ENCODE measurements around the gene SAPCD1.

Gene SAPCD1

GRCh38 chr6:31722173-31722572 is 40.3 kb upstream of the SAPCD1 start:
- Histone ChIP-seq H3K36me3 (ENCODE audit: control insufficient read depth, insufficient read depth, low read length) (peaks cover 16% of the 10 kb centered on the region), H3K4me1 (ENCODE audit: control insufficient read depth, insufficient read depth, low read length) (no peaks in the 10 kb centered on the region), H3K27ac (ENCODE audit: insufficient read depth, low read depth, low read length, poor library complexity, severe bottlenecking) (no peak overlapping the region), H3K27me3 (ENCODE audit: control insufficient read depth, insufficient read depth, low read length, poor library complexity, severe bottlenecking) (peaks cover 9% of the 10 kb centered on the region), H3K4me3 (ENCODE audit: insufficient read depth, low read depth, low read length) (no peak overlapping the region), H3K9me3 (ENCODE audit: control insufficient read depth, low read length) (no peaks in the 10 kb centered on the region)
- 93 to 94% methylated on average over 3 of the region's 3 CpGs for WGBS, 2 experiments

GRCh38 chr6:31723245-31723979 is 39.0 kb upstream of the SAPCD1 start, which contains the start of gene MPIG6B:
Gene MPIG6B, plus strand, starts transcription at chr6:31723373. Its CDS starts 11 bp downstream, at chr6:31723384.
- H3K9me3 ChIP-seq (ENCODE audit: control insufficient read depth, low read length), result no peaks in the 10 kb centered on the region
- peaks cover 25% of the 10 kb centered on the region for H3K36me3 ChIP-seq (ENCODE audit: control insufficient read depth, insufficient read depth, low read length)
- no peaks in the 10 kb centered on the region for H3K4me1 ChIP-seq (ENCODE audit: control insufficient read depth, insufficient read depth, low read length)
- peaks cover 3% of the 10 kb centered on the region for H3K27me3 ChIP-seq (ENCODE audit: control insufficient read depth, insufficient read depth, low read length, poor library complexity, severe bottlenecking)
- no peak within 1 kb of the TSS for H3K4me3 ChIP-seq (ENCODE audit: insufficient read depth, low read depth, low read length)
- H3K27ac ChIP-seq (ENCODE audit: insufficient read depth, low read depth, low read length, poor library complexity, severe bottlenecking), result no peak within 1 kb of the TSS
- 92 to 93% methylated on average over 46 of the region's 46 CpGs for WGBS, 2 experiments

- no peaks in the 10 kb centered on the region for H3K4me1 ChIP-seq (ENCODE audit: control insufficient read depth, insufficient read depth, low read length)
- WGBS, 2 experiments, result 93 to 95% methylated on average over 25 of the region's 25 CpGs
- no peak overlapping the region for H3K27ac ChIP-seq (ENCODE audit: insufficient read depth, low read depth, low read length, poor library complexity, severe bottlenecking)
- H3K27me3 ChIP-seq (ENCODE audit: control insufficient read depth, insufficient read depth, low read length, poor library complexity, severe bottlenecking), result peaks cover 3% of the 10 kb centered on the region
- peaks cover 25% of the 10 kb centered on the region for H3K36me3 ChIP-seq (ENCODE audit: control insufficient read depth, insufficient read depth, low read length)
- H3K9me3 ChIP-seq (ENCODE audit: control insufficient read depth, low read length), result no peaks in the 10 kb centered on the region
- no peak overlapping the region for H3K4me3 ChIP-seq (ENCODE audit: insufficient read depth, low read depth, low read length)
Observed at GRCh38 chr6:31723980-31724691, 38.3 kb upstream of the SAPCD1 start.

GRCh38 chr6:31725502-31726350 is 36.7 kb upstream of the SAPCD1 start:
- peaks cover 3% of the 10 kb centered on the region for H3K27me3 ChIP-seq (ENCODE audit: control insufficient read depth, insufficient read depth, low read length, poor library complexity, severe bottlenecking)
- H3K4me3 ChIP-seq (ENCODE audit: insufficient read depth, low read depth, low read length), result no peak overlapping the region
- peaks cover 25% of the 10 kb centered on the region for H3K36me3 ChIP-seq (ENCODE audit: control insufficient read depth, insufficient read depth, low read length)
- 92 to 95% methylated on average over 12 of the region's 12 CpGs for WGBS, 2 experiments
- no peaks in the 10 kb centered on the region for H3K9me3 ChIP-seq (ENCODE audit: control insufficient read depth, low read length)
- no peak overlapping the region for H3K27ac ChIP-seq (ENCODE audit: insufficient read depth, low read depth, low read length, poor library complexity, severe bottlenecking)
- no peaks in the 10 kb centered on the region for H3K4me1 ChIP-seq (ENCODE audit: control insufficient read depth, insufficient read depth, low read length)

- H3K27me3 ChIP-seq (ENCODE audit: control insufficient read depth, insufficient read depth, low read length, poor library complexity, severe bottlenecking), result no peaks in the 10 kb centered on the region
- H3K4me3 ChIP-seq (ENCODE audit: insufficient read depth, low read depth, low read length), result no peak overlapping the region
- H3K36me3 ChIP-seq (ENCODE audit: control insufficient read depth, insufficient read depth, low read length), result peaks cover 33% of the 10 kb centered on the region
- no peak overlapping the region for H3K27ac ChIP-seq (ENCODE audit: insufficient read depth, low read depth, low read length, poor library complexity, severe bottlenecking)
- no peaks in the 10 kb centered on the region for H3K4me1 ChIP-seq (ENCODE audit: control insufficient read depth, insufficient read depth, low read length)
- H3K9me3 ChIP-seq (ENCODE audit: control insufficient read depth, low read length), result no peaks in the 10 kb centered on the region
- WGBS, 2 experiments, result 91 to 95% methylated on average over 7 of the region's 7 CpGs
Observed at GRCh38 chr6:31727034-31727716, 35.3 kb upstream of the SAPCD1 start.

- H3K4me3 ChIP-seq (ENCODE audit: insufficient read depth, low read depth, low read length), result peak overlapping the region; percentile 93
- H3K36me3 ChIP-seq (ENCODE audit: control insufficient read depth, insufficient read depth, low read length), result peaks cover 40% of the 10 kb centered on the region
- H3K9me3 ChIP-seq (ENCODE audit: control insufficient read depth, low read length), result no peaks in the 10 kb centered on the region
- no peaks in the 10 kb centered on the region for H3K27me3 ChIP-seq (ENCODE audit: control insufficient read depth, insufficient read depth, low read length, poor library complexity, severe bottlenecking)
- WGBS, 2 experiments, result 95% methylated on average over 41 of the region's 41 CpGs
- no peak overlapping the region for H3K27ac ChIP-seq (ENCODE audit: insufficient read depth, low read depth, low read length, poor library complexity, severe bottlenecking)
- no peaks in the 10 kb centered on the region for H3K4me1 ChIP-seq (ENCODE audit: control insufficient read depth, insufficient read depth, low read length)
Observed at GRCh38 chr6:31727717-31728671, 34.5 kb upstream of the SAPCD1 start.

- WGBS, 2 experiments, result 48 to 49% methylated on average over 36 of the region's 36 CpGs
- peak within 1 kb of the TSS; percentile 86 for H3K27ac ChIP-seq (ENCODE audit: insufficient read depth, low read depth, low read length, poor library complexity, severe bottlenecking)
- peaks cover under 1% of the 10 kb centered on the region for H3K4me1 ChIP-seq (ENCODE audit: control insufficient read depth, insufficient read depth, low read length)
- no peaks in the 10 kb centered on the region for H3K27me3 ChIP-seq (ENCODE audit: control insufficient read depth, insufficient read depth, low read length, poor library complexity, severe bottlenecking)
- H3K36me3 ChIP-seq (ENCODE audit: control insufficient read depth, insufficient read depth, low read length), result peaks cover 48% of the 10 kb centered on the region
- H3K9me3 ChIP-seq (ENCODE audit: control insufficient read depth, low read length), result no peaks in the 10 kb centered on the region
- peak within 1 kb of the TSS; percentile 93 for H3K4me3 ChIP-seq (ENCODE audit: insufficient read depth, low read depth, low read length)
Observed at GRCh38 chr6:31728767-31729514, 33.5 kb upstream of the SAPCD1 start, which contains the start of gene DDAH2. Gene DDAH2, minus strand, starts transcription at chr6:31729299. Its CDS starts 138 bp downstream, at chr6:31729161.

GRCh38 chr6:31729515-31729978 is 32.9 kb upstream of the SAPCD1 start:
- Histone ChIP-seq H3K36me3 (ENCODE audit: control insufficient read depth, insufficient read depth, low read length) (peaks cover 49% of the 10 kb centered on the region), H3K4me1 (ENCODE audit: control insufficient read depth, insufficient read depth, low read length) (peaks cover 6% of the 10 kb centered on the region), H3K4me3 (ENCODE audit: insufficient read depth, low read depth, low read length) (peak overlapping the region; percentile 93), H3K9me3 (ENCODE audit: control insufficient read depth, low read length) (no peaks in the 10 kb centered on the region), H3K27me3 (ENCODE audit: control insufficient read depth, insufficient read depth, low read length, poor library complexity, severe bottlenecking) (no peaks in the 10 kb centered on the region), H3K27ac (ENCODE audit: insufficient read depth, low read depth, low read length, poor library complexity, severe bottlenecking) (peak overlapping the region; percentile 86)
- WGBS, 2 experiments, result 0% methylated on average over 29 of the region's 29 CpGs

Measured in ectodermal cell (in vitro differentiated cells).